Measurements from ENCODE around the gene PDLIM5. TPM values are rescaled to one million over a fixed set of nuclear protein-coding genes. Genes with fewer than 3 reads are reported as not detected.

PDLIM5 gene
- total and polyA plus RNA-seq, 2 of the 8 experiments (the other 6 are each of a cell fraction or from before 2014, with no cell fraction given) = 37.3 to 62.1 TPM

DNA sequence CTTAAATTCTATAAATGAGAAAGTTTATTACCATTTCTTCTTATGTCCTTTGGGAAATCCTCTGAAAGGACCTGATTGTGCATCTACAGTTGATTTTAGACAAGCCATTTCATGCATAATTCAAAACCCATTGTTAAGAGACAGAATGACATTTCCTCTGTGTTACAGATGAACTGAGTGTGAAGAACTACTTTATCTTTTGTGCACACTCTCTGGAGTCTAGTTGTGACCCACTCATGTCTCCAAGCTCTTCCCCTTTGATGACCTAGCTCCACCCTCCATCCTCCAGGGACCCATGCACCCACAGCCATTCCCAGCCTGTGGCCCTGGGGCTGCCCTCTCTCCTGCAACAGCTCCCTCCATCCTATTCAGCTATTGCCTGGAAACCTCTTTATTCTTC, 248.6 kb downstream of the PDLIM5 start:
- Histone ChIP-seq H3K36me3 (ENCODE audit: control insufficient read depth in 2 of 4, insufficient read depth in 4 of 4, low read length in 3 of 4) (no peaks in the 10 kb centered on the region), H3K27ac (ENCODE audit: low read depth, low read length) (no peak overlapping the region), H2BK15ac (ENCODE audit: low read length) (no peak overlapping the region), H3K14ac (ENCODE audit: insufficient read length) (no peak overlapping the region), H3K4me2 (ENCODE audit: insufficient read depth in 1 of 2, low read depth in 2 of 2, low read length in 2 of 2) (no peak overlapping the region), H3K4me1 (replicated peaks in 1 of 4; ENCODE audit: control insufficient read depth in 3 of 4, insufficient read depth in 4 of 4, low read length in 3 of 4) (no peaks in the 10 kb centered on the region), H3K23ac (ENCODE audit: insufficient read length) (no peak overlapping the region), H3K4me3 (ENCODE audit: extremely low read depth in 1 of 4, insufficient read depth in 2 of 4, low read depth in 3 of 4, low read length in 4 of 4) (no peak overlapping the region), H2AFZ (ENCODE audit: low read length) (no peak overlapping the region), H2BK120ac (replicated peaks; ENCODE audit: low read depth, low read length) (no peak overlapping the region), H2AK5ac (ENCODE audit: low read depth, low read length) (no peak overlapping the region), H3K4ac (replicated peaks; ENCODE audit: insufficient read length, low read depth, low read length) (no peak overlapping the region), H4K91ac (replicated peaks; ENCODE audit: insufficient read length, low read length) (no peak overlapping the region), H4K5ac (ENCODE audit: insufficient read length, low read depth, low read length) (no peak overlapping the region), H2BK20ac (ENCODE audit: low read length) (no peak overlapping the region), H2BK5ac (ENCODE audit: low read depth, low read length) (no peak overlapping the region), H3K79me2 (ENCODE audit: control insufficient read depth in 1 of 2, insufficient read depth in 2 of 2, low read length in 2 of 2) (no peaks in the 10 kb centered on the region), H3K9ac (replicated peaks in 1 of 4; ENCODE audit: extremely low read depth in 1 of 4, low read depth in 3 of 4, low read length in 3 of 4) (no peak overlapping the region), H3K79me1 (ENCODE audit: low read depth, low read length) (no peaks in the 10 kb centered on the region), H3K27me3 (replicated peaks in 1 of 4; ENCODE audit: control insufficient read depth in 3 of 4, extremely low read depth in 1 of 4, insufficient read depth in 3 of 4, low read length in 3 of 4) (no peaks in the 10 kb centered on the region), H3K9me3 (ENCODE audit: insufficient read depth in 2 of 2, low read depth in 1 of 2, low read length in 1 of 2) (no peaks in the 10 kb centered on the region), H3K56ac (replicated peaks; ENCODE audit: insufficient read length, low read depth, low read length) (no peak overlapping the region), H2BK12ac (ENCODE audit: low read depth, low read length) (no peak overlapping the region), H3K18ac (ENCODE audit: extremely low read depth, low read length) (no peak overlapping the region), H4K20me1 (replicated peaks in 1 of 2; ENCODE audit: control insufficient read depth in 1 of 2, insufficient read depth in 2 of 2, low read length in 2 of 2) (no peaks in the 10 kb centered on the region), H3K23me2 (ENCODE audit: low read depth, low read length) (no peaks in the 10 kb centered on the region), H4K8ac (ENCODE audit: extremely low read depth, insufficient read depth, low read length) (no peak overlapping the region)
- POLR2A ChIA-PET (ENCODE audit: partially characterized antibody) = no interaction called here
- DNase-seq (ENCODE audit: low read depth in 1 of 2, low spot score in 2 of 2) (no peak), FAIRE-seq (no peak)
- CTCF ChIA-PET (ENCODE audit: partially characterized antibody) = no interaction called here
- TF ChIP-seq GTF2F1 (IDR thresholded peaks at IDR 0.05; ENCODE audit: borderline replicate concordance, low read depth, low read length) (no peak), BCL11A (IDR thresholded peaks at IDR 0.05; ENCODE audit: low read depth in 2 of 2, low read length in 2 of 2) (no peak), CEBPB (IDR thresholded peaks at IDR 0.05; ENCODE audit: low read depth, low read length) (no peak), JUN (IDR thresholded peaks at IDR 0.05; ENCODE audit: low read depth, low read length) (no peak), CBX5 (IDR thresholded peaks at IDR 0.05; ENCODE audit: low read depth, low read length) (no peak), RBBP5 (IDR thresholded peaks at IDR 0.05; ENCODE audit: borderline replicate concordance, low read depth, low read length) (no peak), KDM5A (IDR thresholded peaks at IDR 0.05; ENCODE audit: low read length) (no peak), EGR1 (IDR thresholded peaks at IDR 0.05; ENCODE audit: borderline replicate concordance, low read depth, low read length) (no peak), RFX5 (IDR thresholded peaks at IDR 0.05; ENCODE audit: borderline replicate concordance, low read depth, low read length) (no peak), KDM1A (IDR thresholded peaks at IDR 0.05; ENCODE audit: borderline replicate concordance, low read length) (no peak), JUND (IDR thresholded peaks at IDR 0.05; ENCODE audit: low read length) (no peak), CHD2 (IDR thresholded peaks at IDR 0.05; ENCODE audit: low read length) (no peak), ATF2 (IDR thresholded peaks at IDR 0.05; ENCODE audit: low read length) (no peak), PHF8 (conservative IDR thresholded peaks at IDR 0.05; ENCODE audit: low read depth, low read length) (no peak), NRF1 (IDR thresholded peaks at IDR 0.05; ENCODE audit: low read depth, low read length) (no peak)

Measured in H1 (cell line).